Choroid plexus epithelial cell (primary cell): ENCODE measurements around the gene PDZD2.

ENCODE experiments used
- DNase-seq: peaks from one replicate; pipeline ENCODE4 v3.0.0-alpha.2; 2010; ENCODE audit warnings: low read depth
- H3K4me3 ChIP-seq: 2 replicates; pipeline ENCODE4 v1.5.1; 2011; ENCODE audit warnings: low read depth, mild to moderate bottlenecking, control low read depth, low read length, moderate library complexity
- CTCF ChIP-seq: conservative IDR thresholded peaks from 2 replicates; pipeline ENCODE4 v1.5.1; 2011; ENCODE audit warnings: low read depth, mild to moderate bottlenecking, control low read depth, inconsistent platforms, low read length, moderate library complexity

Gene PDZD2

GRCh38 chr5:32096891-32097595 lies 458.1 kb downstream of the PDZD2 start:
- TF ChIP-seq CTCF: no peak
- no peak for DNase-seq
- no peak overlapping the region for H3K4me3 ChIP-seq

GRCh38 chr5:32098291-32098690 lies 459.4 kb downstream of the PDZD2 start:
- DNase-seq: peak; percentile 38
- TF ChIP-seq CTCF: no peak
- H3K4me3 ChIP-seq: no peak overlapping the region

- no peak for DNase-seq
- no peak overlapping the region for H3K4me3 ChIP-seq
- no peak for TF ChIP-seq CTCF
Measured at GRCh38 chr5:32098890-32099310, 460.0 kb downstream of the PDZD2 start.

GRCh38 chr5:32099486-32100035 lies 460.6 kb downstream of the PDZD2 start:
- H3K4me3 ChIP-seq: no peak overlapping the region
- DNase-seq: no peak
- no peak for TF ChIP-seq CTCF

- DNase-seq: no peak
- no peak overlapping the region for H3K4me3 ChIP-seq
- TF ChIP-seq CTCF: no peak
Measured at GRCh38 chr5:32100230-32100629, 461.3 kb downstream of the PDZD2 start.

GRCh38 chr5:32100691-32101302 lies 461.9 kb downstream of the PDZD2 start:
- no peak for DNase-seq
- TF ChIP-seq CTCF: no peak
- H3K4me3 ChIP-seq: no peak overlapping the region
